ENCODE results near the gene JAKMIP1. TPM values are rescaled to one million over a fixed set of nuclear protein-coding genes. Genes with fewer than 3 reads are reported as not detected.

Gene JAKMIP1
- total and polyA plus RNA-seq, 2 of the 13 experiments (the other 11 are each of a cell fraction or from before 2014, with no cell fraction given), result not detected

DNA sequence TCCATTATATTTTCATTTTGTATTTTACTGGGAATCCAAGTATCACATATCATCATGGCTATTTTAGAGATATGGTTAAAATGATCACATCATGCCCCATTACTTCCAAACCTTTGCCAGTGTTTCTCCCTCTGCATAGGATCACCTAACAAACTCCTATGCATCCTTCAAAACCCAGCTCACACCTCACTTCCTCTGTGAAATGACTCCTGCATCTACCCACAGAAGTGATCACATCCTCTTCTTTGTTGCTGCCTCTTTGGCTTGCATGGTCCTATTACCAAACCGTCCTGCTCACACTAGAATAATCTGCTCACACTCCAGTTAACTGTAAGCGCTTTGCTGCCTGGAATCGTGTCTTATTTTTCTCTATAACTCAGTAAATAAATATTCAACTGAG lies 107.4 kb downstream of the JAKMIP1 start:
- in situ Hi-C loops (cut with HindIII; ENCODE audit: extremely low pct_ligation_motif_present, low pct_unique_long_range_greater_than_20kb) (no loop called here), intact Hi-C loops (cut with micrococcal nuclease; ENCODE audit: unreplicated experiment) (no loop called here)
- Histone ChIP-seq H4K20me1 (ENCODE audit: insufficient read depth, low read length) (no peaks in the 10 kb centered on the region), H3K9ac (ENCODE audit: insufficient read depth, low read depth, low read length) (no peak overlapping the region), H3K4me3 (replicated peaks in 1 of 3; ENCODE audit: insufficient read depth in 1 of 3, low read depth in 2 of 3, low read length in 3 of 3) (no peak overlapping the region), H3K9me3 (ENCODE audit: low read length) (no peaks in the 10 kb centered on the region), H3K27ac (ENCODE audit: extremely low read length, insufficient read depth, low read length) (no peak overlapping the region), H3K27me3 (ENCODE audit: control insufficient read depth in 1 of 2, insufficient read depth in 2 of 2, low read length in 2 of 2) (peaks cover 3 to 20% of the 10 kb centered on the region in 2 experiments; a peak in 3 of 5 replicates), H2AFZ (ENCODE audit: low read length) (no peak overlapping the region), H3K4me1 (ENCODE audit: insufficient read depth, low read length) (no peaks in the 10 kb centered on the region), H3K4me2 (ENCODE audit: low read depth, low read length) (no peak overlapping the region), H3K79me2 (ENCODE audit: insufficient read depth, low read length) (no peaks in the 10 kb centered on the region), H3K36me3 (replicated peaks in 1 of 2; ENCODE audit: control insufficient read depth in 1 of 2, insufficient read depth in 2 of 2, low read length in 2 of 2) (no peaks in the 10 kb centered on the region)
- POLR2A ChIA-PET, result no interaction called here
- FAIRE-seq, result no peak
- DNase-seq (ENCODE audit: low spot score), result no peak
- 2% methylated on average over 3 of the region's 3 CpGs for WGBS (ENCODE audit: low lambda C conversion rate)
- ATAC-seq, result no peak
- no TSS peak for BruUV-seq (replicated peaks)
- CTCF ChIA-PET (ENCODE audit: low intra/inter-chr PET ratio, low total read pairs), result no interaction called here
- TF ChIP-seq FOXJ3 (CRISPR knock-in tag; IDR thresholded peaks at IDR 0.05; ENCODE audit: borderline replicate concordance) (no peak), NR2F6 (IDR thresholded peaks at IDR 0.05) (no peak), NR2F6 (CRISPR knock-in tag; IDR thresholded peaks at IDR 0.05) (no peak)

DNA sequence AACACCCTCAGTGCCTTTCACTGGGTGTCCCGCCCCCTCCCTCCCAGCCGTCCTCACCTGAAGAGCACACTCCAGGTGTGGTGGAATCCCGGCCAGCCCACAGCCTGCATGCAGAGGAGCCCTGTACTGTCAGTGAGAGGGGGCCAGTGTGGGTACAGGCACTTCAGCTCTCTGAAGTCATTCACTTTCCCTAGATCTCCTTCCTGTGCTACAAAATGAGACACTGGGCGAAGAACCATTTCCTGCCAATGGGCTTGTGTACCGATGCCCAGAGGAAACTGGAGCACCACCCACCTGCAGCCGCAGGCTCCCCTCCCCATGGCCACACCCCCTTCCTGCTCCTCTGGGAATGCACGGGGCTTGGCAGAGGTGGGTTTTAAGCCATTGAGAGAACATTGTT lies 108.2 kb downstream of the JAKMIP1 start:
- POLR2A ChIA-PET, result no interaction called here
- Histone ChIP-seq H3K9ac (ENCODE audit: insufficient read depth, low read depth, low read length) (no peak overlapping the region), H3K79me2 (ENCODE audit: insufficient read depth, low read length) (no peaks in the 10 kb centered on the region), H3K27ac (ENCODE audit: extremely low read length, insufficient read depth, low read length) (no peak overlapping the region), H3K4me2 (ENCODE audit: low read depth, low read length) (no peak overlapping the region), H3K4me1 (ENCODE audit: insufficient read depth, low read length) (no peaks in the 10 kb centered on the region), H3K4me3 (replicated peaks in 1 of 3; ENCODE audit: insufficient read depth in 1 of 3, low read depth in 2 of 3, low read length in 3 of 3) (no peak overlapping the region), H3K27me3 (ENCODE audit: control insufficient read depth in 1 of 2, insufficient read depth in 2 of 2, low read length in 2 of 2) (peaks cover 1 to 15% of the 10 kb centered on the region in 2 experiments; a peak in 3 of 5 replicates), H3K9me3 (ENCODE audit: low read length) (no peaks in the 10 kb centered on the region), H3K36me3 (replicated peaks in 1 of 2; ENCODE audit: control insufficient read depth in 1 of 2, insufficient read depth in 2 of 2, low read length in 2 of 2) (no peaks in the 10 kb centered on the region), H2AFZ (ENCODE audit: low read length) (no peak overlapping the region), H4K20me1 (ENCODE audit: insufficient read depth, low read length) (no peaks in the 10 kb centered on the region)
- intact Hi-C loops (cut with micrococcal nuclease; ENCODE audit: unreplicated experiment), result no loop called here
- in situ Hi-C loops (cut with HindIII; ENCODE audit: extremely low pct_ligation_motif_present, low pct_unique_long_range_greater_than_20kb), result no loop called here
- FAIRE-seq (no peak), DNase-seq (ENCODE audit: low spot score) (no peak), ATAC-seq (no peak)
- TF ChIP-seq ZNF354B (CRISPR knock-in tag; IDR thresholded peaks at IDR 0.05), result no peak
- TF ChIP-seq, protein P1, sequence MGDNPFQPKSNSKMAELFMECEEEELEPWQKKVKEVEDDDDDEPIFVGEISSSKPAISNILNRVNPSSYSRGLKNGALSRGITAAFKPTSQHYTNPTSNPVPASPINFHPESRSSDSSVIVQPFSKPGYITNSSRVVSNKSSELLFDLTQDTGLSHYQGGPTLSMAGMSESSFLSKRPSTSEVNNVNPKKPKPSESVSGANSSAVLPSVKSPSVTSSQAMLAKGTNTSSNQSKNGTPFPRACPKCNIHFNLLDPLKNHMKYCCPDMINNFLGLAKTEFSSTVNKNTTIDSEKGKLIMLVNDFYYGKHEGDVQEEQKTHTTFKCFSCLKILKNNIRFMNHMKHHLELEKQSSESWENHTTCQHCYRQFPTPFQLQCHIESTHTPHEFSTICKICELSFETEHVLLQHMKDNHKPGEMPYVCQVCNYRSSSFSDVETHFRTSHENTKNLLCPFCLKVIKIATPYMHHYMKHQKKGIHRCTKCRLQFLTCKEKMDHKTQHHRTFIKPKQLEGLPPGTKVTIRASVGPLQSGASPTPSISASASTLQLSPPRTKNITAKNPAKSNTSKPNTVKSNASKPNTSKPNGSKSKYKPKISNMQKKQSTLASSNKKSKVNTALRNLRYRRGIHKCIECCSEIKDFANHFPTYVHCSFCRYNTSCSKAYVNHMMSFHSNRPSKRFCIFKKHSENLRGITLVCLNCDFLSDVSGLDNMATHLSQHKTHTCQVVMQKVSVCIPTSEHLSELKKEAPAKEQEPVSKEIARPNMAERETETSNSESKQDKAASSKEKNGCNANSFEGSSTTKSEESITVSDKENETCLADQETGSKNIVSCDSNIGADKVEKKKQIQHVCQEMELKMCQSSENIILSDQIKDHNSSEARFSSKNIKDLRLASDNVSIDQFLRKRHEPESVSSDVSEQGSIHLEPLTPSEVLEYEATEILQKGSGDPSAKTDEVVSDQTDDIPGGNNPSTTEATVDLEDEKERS (CRISPR knock-in tag; IDR thresholded peaks at IDR 0.05), result no peak
- no peak for TF ChIP-seq ZNF720 (CRISPR knock-in tag; IDR thresholded peaks at IDR 0.05)
- TF ChIP-seq ZNF446 (CRISPR knock-in tag; IDR thresholded peaks at IDR 0.05), result no peak
- no peak for TF ChIP-seq NFIC (IDR thresholded peaks at IDR 0.05; ENCODE audit: low read length)
- no peak for TF ChIP-seq ZIK1 (CRISPR knock-in tag; IDR thresholded peaks at IDR 0.05; ENCODE audit: borderline replicate concordance, low read depth)
- no peak for TF ChIP-seq ERF (CRISPR knock-in tag; IDR thresholded peaks at IDR 0.05)
- no peak for TF ChIP-seq NFKBIZ (CRISPR knock-in tag; IDR thresholded peaks at IDR 0.05)
- no peak for TF ChIP-seq STAG1 (CRISPR knock-in tag; IDR thresholded peaks at IDR 0.05)
- TF ChIP-seq DNMT1 (CRISPR knock-in tag; IDR thresholded peaks at IDR 0.05), result no peak
- TF ChIP-seq POLR2A (IDR thresholded peaks at IDR 0.05; ENCODE audit: insufficient read depth in 1 of 2, low read depth in 2 of 2, low read length in 2 of 2), result no peak
- no peak for TF ChIP-seq ZNF3 (CRISPR knock-in tag; IDR thresholded peaks at IDR 0.05)
- TF ChIP-seq NFYC (CRISPR knock-in tag; IDR thresholded peaks at IDR 0.05), result no peak
- TF ChIP-seq, protein P2, sequence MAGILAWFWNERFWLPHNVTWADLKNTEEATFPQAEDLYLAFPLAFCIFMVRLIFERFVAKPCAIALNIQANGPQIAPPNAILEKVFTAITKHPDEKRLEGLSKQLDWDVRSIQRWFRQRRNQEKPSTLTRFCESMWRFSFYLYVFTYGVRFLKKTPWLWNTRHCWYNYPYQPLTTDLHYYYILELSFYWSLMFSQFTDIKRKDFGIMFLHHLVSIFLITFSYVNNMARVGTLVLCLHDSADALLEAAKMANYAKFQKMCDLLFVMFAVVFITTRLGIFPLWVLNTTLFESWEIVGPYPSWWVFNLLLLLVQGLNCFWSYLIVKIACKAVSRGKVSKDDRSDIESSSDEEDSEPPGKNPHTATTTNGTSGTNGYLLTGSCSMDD (CRISPR knock-in tag; IDR thresholded peaks at IDR 0.05), result no peak
- no peak for TF ChIP-seq PHF5A (CRISPR knock-in tag; IDR thresholded peaks at IDR 0.05; ENCODE audit: low read depth, unreplicated experiment)
- TF ChIP-seq SMARCE1 (IDR thresholded peaks at IDR 0.05; ENCODE audit: borderline replicate concordance), result no peak
- no peak for TF ChIP-seq CBX1 (IDR thresholded peaks at IDR 0.05; ENCODE audit: low read depth)
- WGBS (ENCODE audit: low lambda C conversion rate), result 10% methylated on average over 7 of the region's 7 CpGs
- no TSS peak for BruUV-seq (replicated peaks)
- CTCF ChIA-PET (ENCODE audit: low intra/inter-chr PET ratio, low total read pairs), result no interaction called here
